ENCODE measurements around the gene PTPRH.

- TF ChIP-seq POLR2A (IDR thresholded peaks at IDR 0.05) (no peak), CTCF (IDR thresholded peaks at IDR 0.05) (no peak)
Observed at GRCh38 chr19:55220525-55220924, 11.2 kb upstream of the PTPRH start.

Measured in testis (tissue), 2 donors.